Measurements from ENCODE around the gene SLC4A2.
A peak's percentile ranks its signal among the peaks of the same experiment; 100 is the strongest.

Gene SLC4A2

GRCh38 chr7:151095828-151096475 lies 36.6 kb downstream of the SLC4A2 start:
- no peak for DNase-seq

- DNase-seq = no peak
Observed at GRCh38 chr7:151099486-151100211, 40.3 kb downstream of the SLC4A2 start.

GRCh38 chr7:151100921-151101320 lies 41.5 kb downstream of the SLC4A2 start:
- no peak for DNase-seq

- no peak for DNase-seq
Observed at GRCh38 chr7:151101621-151102396, 42.4 kb downstream of the SLC4A2 start.

GRCh38 chr7:151102991-151103390 lies 43.6 kb downstream of the SLC4A2 start:
- no peak for DNase-seq

GRCh38 chr7:151103973-151104372 lies 44.6 kb downstream of the SLC4A2 start:
- DNase-seq = no peak

- DNase-seq = no peak
Observed at GRCh38 chr7:151104411-151105235, 45.2 kb downstream of the SLC4A2 start.

- DNase-seq = no peak
Observed at GRCh38 chr7:151107882-151108281, 48.5 kb downstream of the SLC4A2 start.

GRCh38 chr7:151109094-151110048 lies 50.0 kb downstream of the SLC4A2 start:
- no peak for DNase-seq

- no peak for DNase-seq
Observed at GRCh38 chr7:151110236-151110940, 51.0 kb downstream of the SLC4A2 start.

- peak; percentile 49 for DNase-seq
Observed at GRCh38 chr7:151110941-151111645, 51.7 kb downstream of the SLC4A2 start.

GRCh38 chr7:151113344-151114150 lies 54.2 kb downstream of the SLC4A2 start:
- no peak for DNase-seq

- DNase-seq = no peak
Observed at GRCh38 chr7:151114151-151115090, 55.0 kb downstream of the SLC4A2 start.

- no peak for DNase-seq
Observed at GRCh38 chr7:151115121-151115835, 55.9 kb downstream of the SLC4A2 start.

- DNase-seq = no peak
Observed at GRCh38 chr7:151115836-151116418, 56.5 kb downstream of the SLC4A2 start.

GRCh38 chr7:151116603-151117440 lies 57.4 kb downstream of the SLC4A2 start:
- DNase-seq = no peak
